Testis (tissue), 2 donors: Measurements from ENCODE around the gene ZNF804A.

ENCODE experiments used
- POLR2A ChIP-seq: fragments of 450-650 bp; IDR thresholded peaks from one replicate; pipeline ENCODE4 v1.6.1; 2017; ENCODE audit warnings: antibody characterized with exemption, mild to moderate bottlenecking, moderate library complexity
- TF ChIP-seq, protein P1 (sequence below), 3 experiments: fragments of 450-650 bp in 2 of 3; fragments of 200-600 bp in 1 of 3; sonication (generic) in 1 of 3; IDR thresholded peaks; one replicate each; pipeline ENCODE4 v1.5.1; 2016 to 2019; ENCODE audit warnings: antibody characterized with exemption in 3 of 3, mild to moderate bottlenecking in 2 of 3, moderate library complexity in 1 of 3

DNA sequence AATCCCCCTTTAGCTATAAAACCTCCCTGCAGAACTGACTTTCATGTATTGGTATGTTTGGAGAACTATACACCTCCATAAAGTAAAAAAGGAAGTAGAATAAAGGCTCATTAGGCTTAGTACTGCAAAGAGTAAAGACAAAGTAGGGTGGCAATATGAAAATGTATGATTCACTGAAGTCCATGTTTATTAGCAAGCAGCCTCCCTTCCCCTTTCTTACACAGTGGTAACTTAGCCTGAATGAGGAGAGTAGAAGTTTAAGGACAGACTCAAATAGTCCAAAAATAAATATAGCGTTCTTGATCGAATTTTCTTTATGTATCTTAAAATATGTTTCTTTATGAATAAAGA, 1.5 kb downstream of the ZNF804A start:
- TF ChIP-seq, protein P1, sequence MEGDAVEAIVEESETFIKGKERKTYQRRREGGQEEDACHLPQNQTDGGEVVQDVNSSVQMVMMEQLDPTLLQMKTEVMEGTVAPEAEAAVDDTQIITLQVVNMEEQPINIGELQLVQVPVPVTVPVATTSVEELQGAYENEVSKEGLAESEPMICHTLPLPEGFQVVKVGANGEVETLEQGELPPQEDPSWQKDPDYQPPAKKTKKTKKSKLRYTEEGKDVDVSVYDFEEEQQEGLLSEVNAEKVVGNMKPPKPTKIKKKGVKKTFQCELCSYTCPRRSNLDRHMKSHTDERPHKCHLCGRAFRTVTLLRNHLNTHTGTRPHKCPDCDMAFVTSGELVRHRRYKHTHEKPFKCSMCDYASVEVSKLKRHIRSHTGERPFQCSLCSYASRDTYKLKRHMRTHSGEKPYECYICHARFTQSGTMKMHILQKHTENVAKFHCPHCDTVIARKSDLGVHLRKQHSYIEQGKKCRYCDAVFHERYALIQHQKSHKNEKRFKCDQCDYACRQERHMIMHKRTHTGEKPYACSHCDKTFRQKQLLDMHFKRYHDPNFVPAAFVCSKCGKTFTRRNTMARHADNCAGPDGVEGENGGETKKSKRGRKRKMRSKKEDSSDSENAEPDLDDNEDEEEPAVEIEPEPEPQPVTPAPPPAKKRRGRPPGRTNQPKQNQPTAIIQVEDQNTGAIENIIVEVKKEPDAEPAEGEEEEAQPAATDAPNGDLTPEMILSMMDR (IDR thresholded peaks at IDR 0.05) = no peak
- no peak for TF ChIP-seq POLR2A
